ENCODE data around the gene ADAMTSL1.
"Not testable (repeated sequence)": the region's sequence is repeated elsewhere in the genome, so short reads cannot be mapped to it uniquely, and the experiment has no call there.

Gene ADAMTSL1

DNA sequence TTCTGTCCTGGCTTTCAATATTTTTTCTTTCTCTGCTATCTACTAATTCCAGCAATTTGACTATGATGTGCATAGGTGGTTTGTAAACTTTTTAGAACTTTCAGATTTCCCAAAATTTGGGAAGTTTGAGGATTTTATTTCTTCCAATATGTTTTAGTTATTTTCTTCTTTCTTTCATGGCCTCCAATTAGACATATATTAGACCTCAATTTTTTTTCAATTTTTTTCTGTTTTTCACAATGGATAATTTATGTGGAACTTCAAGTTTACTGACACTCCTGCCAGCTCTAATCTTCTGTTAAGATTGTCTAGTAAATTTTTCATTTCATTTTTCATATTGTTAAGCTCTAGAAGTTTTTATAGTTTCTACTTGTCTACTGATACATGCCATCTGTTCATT, 395.8 kb downstream of the ADAMTSL1 start:
- H3K9me2 ChIP-seq (replicated peaks; ENCODE audit: low read depth, low read length): no peaks in the 10 kb centered on the region
- no peak overlapping the region for H3K4me3 ChIP-seq (ENCODE audit: low read length, poor library complexity, severe bottlenecking)
- H2AFZ ChIP-seq (ENCODE audit: low read length): no peak overlapping the region
- H3K27me3 ChIP-seq (ENCODE audit: insufficient read depth, low read length, poor library complexity, severe bottlenecking): no peaks in the 10 kb centered on the region
- no peaks in the 10 kb centered on the region for H4K20me1 ChIP-seq (ENCODE audit: insufficient read depth, low read length, poor library complexity, severe bottlenecking)
- H3K79me2 ChIP-seq (ENCODE audit: insufficient read depth, low read length): no peaks in the 10 kb centered on the region
- TF ChIP-seq EZH2phosphoT487 (IDR thresholded peaks at IDR 0.05; ENCODE audit: borderline replicate concordance): no peak
- TF ChIP-seq, protein P1, sequence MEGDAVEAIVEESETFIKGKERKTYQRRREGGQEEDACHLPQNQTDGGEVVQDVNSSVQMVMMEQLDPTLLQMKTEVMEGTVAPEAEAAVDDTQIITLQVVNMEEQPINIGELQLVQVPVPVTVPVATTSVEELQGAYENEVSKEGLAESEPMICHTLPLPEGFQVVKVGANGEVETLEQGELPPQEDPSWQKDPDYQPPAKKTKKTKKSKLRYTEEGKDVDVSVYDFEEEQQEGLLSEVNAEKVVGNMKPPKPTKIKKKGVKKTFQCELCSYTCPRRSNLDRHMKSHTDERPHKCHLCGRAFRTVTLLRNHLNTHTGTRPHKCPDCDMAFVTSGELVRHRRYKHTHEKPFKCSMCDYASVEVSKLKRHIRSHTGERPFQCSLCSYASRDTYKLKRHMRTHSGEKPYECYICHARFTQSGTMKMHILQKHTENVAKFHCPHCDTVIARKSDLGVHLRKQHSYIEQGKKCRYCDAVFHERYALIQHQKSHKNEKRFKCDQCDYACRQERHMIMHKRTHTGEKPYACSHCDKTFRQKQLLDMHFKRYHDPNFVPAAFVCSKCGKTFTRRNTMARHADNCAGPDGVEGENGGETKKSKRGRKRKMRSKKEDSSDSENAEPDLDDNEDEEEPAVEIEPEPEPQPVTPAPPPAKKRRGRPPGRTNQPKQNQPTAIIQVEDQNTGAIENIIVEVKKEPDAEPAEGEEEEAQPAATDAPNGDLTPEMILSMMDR (conservative IDR thresholded peaks at IDR 0.05; ENCODE audit: low read length): no peak
- no peaks in the 10 kb centered on the region for H3K9me3 ChIP-seq (ENCODE audit: insufficient read depth, low read depth, low read length)
- no peak overlapping the region for H3K9ac ChIP-seq (ENCODE audit: low read depth, low read length, poor library complexity, severe bottlenecking)
- no peaks in the 10 kb centered on the region for H3K4me1 ChIP-seq (ENCODE audit: insufficient read depth, low read length, poor library complexity, severe bottlenecking)
- H3K4me2 ChIP-seq (ENCODE audit: low read depth, low read length, poor library complexity, severe bottlenecking): no peak overlapping the region
- no peaks in the 10 kb centered on the region for H3F3A ChIP-seq (ENCODE audit: low read depth)
- no peaks in the 10 kb centered on the region for H3K36me3 ChIP-seq (ENCODE audit: insufficient read depth, low read length)

DNA sequence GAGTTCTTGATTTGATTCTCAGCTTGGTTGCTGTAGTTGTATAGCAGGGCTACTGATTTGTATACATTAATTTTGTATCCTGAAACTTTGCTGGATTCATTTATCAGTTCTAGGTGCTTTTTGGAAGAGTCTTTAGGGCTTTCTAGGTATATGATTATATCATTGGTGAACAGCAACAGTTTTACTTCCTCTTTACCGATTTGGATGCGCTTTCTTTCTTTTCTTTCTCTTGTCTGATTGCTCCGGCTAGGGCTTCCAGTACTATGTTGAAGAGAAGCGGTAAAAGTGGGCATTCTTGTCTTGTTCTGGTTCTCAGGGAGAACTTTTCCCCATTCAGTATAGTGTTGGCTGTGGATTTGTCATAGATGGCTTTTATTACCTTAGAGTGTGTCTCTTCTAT, 400.1 kb downstream of the ADAMTSL1 start:
- Histone ChIP-seq H3K9me2 (replicated peaks; ENCODE audit: low read depth, low read length) (no peaks in the 10 kb centered on the region), H3K4me3 (ENCODE audit: low read length, poor library complexity, severe bottlenecking) (no peak overlapping the region), H3K4me2 (ENCODE audit: low read depth, low read length, poor library complexity, severe bottlenecking) (no peak overlapping the region), H3K4me1 (ENCODE audit: insufficient read depth, low read length, poor library complexity, severe bottlenecking) (no peaks in the 10 kb centered on the region), H2AFZ (ENCODE audit: low read length) (no peak overlapping the region), H3K9ac (ENCODE audit: low read depth, low read length, poor library complexity, severe bottlenecking) (no peak overlapping the region), H3K36me3 (ENCODE audit: insufficient read depth, low read length) (no peaks in the 10 kb centered on the region), H4K20me1 (ENCODE audit: insufficient read depth, low read length, poor library complexity, severe bottlenecking) (no peaks in the 10 kb centered on the region), H3F3A (ENCODE audit: low read depth) (no peaks in the 10 kb centered on the region), H3K27me3 (ENCODE audit: insufficient read depth, low read length, poor library complexity, severe bottlenecking) (no peaks in the 10 kb centered on the region), H3K79me2 (ENCODE audit: insufficient read depth, low read length) (no peaks in the 10 kb centered on the region), H3K9me3 (ENCODE audit: insufficient read depth, low read depth, low read length) (no peaks in the 10 kb centered on the region)
- TF ChIP-seq, protein P1 (conservative IDR thresholded peaks at IDR 0.05; ENCODE audit: low read length): no peak
- no peak for TF ChIP-seq EZH2phosphoT487 (IDR thresholded peaks at IDR 0.05; ENCODE audit: borderline replicate concordance)

DNA sequence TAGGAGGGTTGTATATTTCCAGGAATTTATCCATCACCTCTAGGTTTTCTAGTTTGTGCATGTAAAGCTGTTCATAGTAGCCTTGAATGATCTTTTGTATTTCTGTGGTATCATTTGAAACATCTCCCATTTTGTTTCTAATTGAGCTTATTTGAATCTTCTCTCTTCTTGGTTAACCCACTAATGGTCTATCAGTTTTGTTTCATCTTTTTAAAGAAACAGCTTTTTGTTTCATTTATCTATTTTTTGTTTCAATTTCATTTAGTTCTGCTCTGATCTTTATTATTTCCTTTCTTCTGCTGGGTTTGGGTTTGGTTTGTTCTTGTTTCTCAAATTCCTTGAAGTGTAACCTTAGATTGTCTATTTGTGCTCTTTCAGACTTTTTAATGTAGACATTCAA, 401.0 kb downstream of the ADAMTSL1 start:
- H3K9me2 ChIP-seq (replicated peaks; ENCODE audit: low read depth, low read length); H3K9ac ChIP-seq (ENCODE audit: low read depth, low read length, poor library complexity, severe bottlenecking); H2AFZ ChIP-seq (ENCODE audit: low read length); H3K36me3 ChIP-seq (ENCODE audit: insufficient read depth, low read length); H3K4me3 ChIP-seq (ENCODE audit: low read length, poor library complexity, severe bottlenecking); H4K20me1 ChIP-seq (ENCODE audit: insufficient read depth, low read length, poor library complexity, severe bottlenecking); H3K27me3 ChIP-seq (ENCODE audit: insufficient read depth, low read length, poor library complexity, severe bottlenecking); H3F3A ChIP-seq (ENCODE audit: low read depth); H3K4me1 ChIP-seq (ENCODE audit: insufficient read depth, low read length, poor library complexity, severe bottlenecking); H3K79me2 ChIP-seq (ENCODE audit: insufficient read depth, low read length); H3K4me2 ChIP-seq (ENCODE audit: low read depth, low read length, poor library complexity, severe bottlenecking); H3K9me3 ChIP-seq (ENCODE audit: insufficient read depth, low read depth, low read length): not testable (repeated sequence)

DNA sequence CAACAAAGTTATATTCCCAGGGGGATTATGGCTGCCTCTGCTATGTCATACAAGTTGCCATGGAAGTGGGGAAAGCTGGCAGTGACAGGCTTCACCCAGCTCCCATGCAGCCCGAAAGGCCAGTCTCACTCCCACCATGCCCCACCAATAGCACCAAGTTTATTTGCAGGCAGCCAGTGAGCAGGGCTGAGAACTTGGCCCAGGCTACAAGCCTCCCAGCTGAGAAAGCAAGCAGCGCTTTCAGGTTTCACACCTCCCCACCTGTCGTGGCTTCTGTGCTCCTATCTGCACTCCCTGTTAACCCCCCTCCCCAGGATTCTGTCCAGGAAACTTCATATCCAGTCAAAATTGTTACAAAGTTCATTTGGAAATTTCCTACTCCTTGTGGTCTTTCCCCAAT, 404.0 kb downstream of the ADAMTSL1 start:
- TF ChIP-seq EZH2phosphoT487 (IDR thresholded peaks at IDR 0.05; ENCODE audit: borderline replicate concordance): no peak
- TF ChIP-seq, protein P1 (conservative IDR thresholded peaks at IDR 0.05; ENCODE audit: low read length): no peak
- H2AFZ ChIP-seq (ENCODE audit: low read length): no peak overlapping the region
- no peaks in the 10 kb centered on the region for H3K4me1 ChIP-seq (ENCODE audit: insufficient read depth, low read length, poor library complexity, severe bottlenecking)
- no peak overlapping the region for H3K9ac ChIP-seq (ENCODE audit: low read depth, low read length, poor library complexity, severe bottlenecking)
- H3F3A ChIP-seq (ENCODE audit: low read depth): no peaks in the 10 kb centered on the region
- H3K9me3 ChIP-seq (ENCODE audit: insufficient read depth, low read depth, low read length): no peaks in the 10 kb centered on the region
- no peaks in the 10 kb centered on the region for H3K9me2 ChIP-seq (replicated peaks; ENCODE audit: low read depth, low read length)
- no peaks in the 10 kb centered on the region for H3K27me3 ChIP-seq (ENCODE audit: insufficient read depth, low read length, poor library complexity, severe bottlenecking)
- no peak overlapping the region for H3K4me2 ChIP-seq (ENCODE audit: low read depth, low read length, poor library complexity, severe bottlenecking)
- no peaks in the 10 kb centered on the region for H3K36me3 ChIP-seq (ENCODE audit: insufficient read depth, low read length)
- H3K79me2 ChIP-seq (ENCODE audit: insufficient read depth, low read length): no peaks in the 10 kb centered on the region
- no peaks in the 10 kb centered on the region for H4K20me1 ChIP-seq (ENCODE audit: insufficient read depth, low read length, poor library complexity, severe bottlenecking)
- H3K4me3 ChIP-seq (ENCODE audit: low read length, poor library complexity, severe bottlenecking): no peak overlapping the region
